ENCODE data around the gene ENTPD1.
"Not testable (repeated sequence)": the region's sequence is repeated elsewhere in the genome, so short reads cannot be mapped to it uniquely, and the experiment has no call there.

ENTPD1 gene

GRCh38 chr10:95759233-95759826, 3.4 kb downstream of the ENTPD1 start:
- TF ChIP-seq, protein P1, sequence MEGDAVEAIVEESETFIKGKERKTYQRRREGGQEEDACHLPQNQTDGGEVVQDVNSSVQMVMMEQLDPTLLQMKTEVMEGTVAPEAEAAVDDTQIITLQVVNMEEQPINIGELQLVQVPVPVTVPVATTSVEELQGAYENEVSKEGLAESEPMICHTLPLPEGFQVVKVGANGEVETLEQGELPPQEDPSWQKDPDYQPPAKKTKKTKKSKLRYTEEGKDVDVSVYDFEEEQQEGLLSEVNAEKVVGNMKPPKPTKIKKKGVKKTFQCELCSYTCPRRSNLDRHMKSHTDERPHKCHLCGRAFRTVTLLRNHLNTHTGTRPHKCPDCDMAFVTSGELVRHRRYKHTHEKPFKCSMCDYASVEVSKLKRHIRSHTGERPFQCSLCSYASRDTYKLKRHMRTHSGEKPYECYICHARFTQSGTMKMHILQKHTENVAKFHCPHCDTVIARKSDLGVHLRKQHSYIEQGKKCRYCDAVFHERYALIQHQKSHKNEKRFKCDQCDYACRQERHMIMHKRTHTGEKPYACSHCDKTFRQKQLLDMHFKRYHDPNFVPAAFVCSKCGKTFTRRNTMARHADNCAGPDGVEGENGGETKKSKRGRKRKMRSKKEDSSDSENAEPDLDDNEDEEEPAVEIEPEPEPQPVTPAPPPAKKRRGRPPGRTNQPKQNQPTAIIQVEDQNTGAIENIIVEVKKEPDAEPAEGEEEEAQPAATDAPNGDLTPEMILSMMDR (IDR thresholded peaks at IDR 0.05; ENCODE audit: control insufficient read depth, insufficient read depth, low read depth, low read length, missing control alignments): no peak
- no peak overlapping the region for H3K4me3 ChIP-seq (ENCODE audit: control insufficient read depth, low read depth, low read length)
- DNase-seq (ENCODE audit: low read depth): no peak

DNA sequence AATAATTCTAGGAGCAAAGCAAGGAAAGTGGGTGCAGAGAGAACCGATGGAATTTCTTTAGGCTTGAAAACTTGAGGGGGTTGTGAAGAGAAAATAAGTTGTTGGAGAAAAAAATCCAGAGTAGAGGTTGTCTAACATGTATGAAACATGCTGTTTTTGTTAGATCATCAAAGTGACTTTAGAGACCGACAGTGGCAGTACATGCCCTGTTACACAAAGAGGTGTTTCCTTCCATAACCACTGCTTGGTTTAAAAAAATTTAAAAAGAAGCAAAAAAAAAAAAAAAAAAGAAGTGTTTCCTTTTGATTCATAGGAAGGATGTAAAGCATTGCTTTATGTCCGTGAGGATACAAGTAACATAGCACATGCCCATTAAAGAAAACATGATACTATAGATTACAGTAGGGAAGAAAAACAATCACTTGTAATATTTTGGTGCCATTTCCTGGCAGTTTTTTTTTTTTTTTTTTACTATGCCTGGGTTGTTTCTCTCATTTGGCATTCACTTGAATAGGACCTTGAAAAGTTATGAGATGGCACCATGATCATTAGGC, 6.1 kb downstream of the ENTPD1 start:
- H3K4me3 ChIP-seq (ENCODE audit: control insufficient read depth, low read depth, low read length): no peak overlapping the region
- TF ChIP-seq, protein P1 (IDR thresholded peaks at IDR 0.05; ENCODE audit: control insufficient read depth, insufficient read depth, low read depth, low read length, missing control alignments): no peak
- no peak for DNase-seq (ENCODE audit: low read depth)

DNA sequence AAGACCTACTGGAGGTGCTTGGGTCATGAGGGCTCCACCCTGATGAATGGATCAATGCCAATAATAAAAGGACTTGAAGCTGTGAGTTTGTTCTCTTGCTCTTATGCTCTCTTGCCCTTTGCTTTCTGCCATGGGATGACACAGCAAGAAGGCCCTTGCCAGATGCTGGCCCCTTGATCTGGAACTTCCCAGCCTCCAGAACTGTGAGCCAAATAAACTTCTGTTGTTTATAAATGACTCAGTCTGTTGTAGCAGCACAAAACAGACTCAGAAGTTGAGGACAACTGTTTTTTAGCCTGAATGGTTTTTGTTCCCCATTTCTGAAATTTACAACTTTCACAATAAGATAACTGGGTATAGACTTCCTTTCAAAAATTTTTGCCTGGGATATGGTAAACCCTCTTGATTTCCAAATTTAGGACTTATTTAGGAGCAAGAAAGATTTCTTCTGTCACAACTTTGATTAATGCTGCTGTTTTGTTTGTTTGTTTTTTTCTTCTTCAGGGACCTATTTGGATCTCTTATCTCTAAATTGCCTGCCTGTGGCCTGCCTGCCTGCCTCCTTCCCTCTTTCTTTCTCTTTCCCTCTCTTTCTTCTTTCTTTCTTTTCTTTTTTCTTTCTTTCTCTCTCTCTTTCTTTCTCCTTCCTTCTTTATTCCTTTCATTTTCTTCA, 12.1 kb downstream of the ENTPD1 start:
- no peak for DNase-seq (ENCODE audit: low read depth)
- TF ChIP-seq, protein P1 (IDR thresholded peaks at IDR 0.05; ENCODE audit: control insufficient read depth, insufficient read depth, low read depth, low read length, missing control alignments): no peak
- no peak overlapping the region for H3K4me3 ChIP-seq (ENCODE audit: control insufficient read depth, low read depth, low read length)

GRCh38 chr10:95770084-95770720, 14.2 kb downstream of the ENTPD1 start:
- no peak for DNase-seq (ENCODE audit: low read depth)
- TF ChIP-seq, protein P1 (IDR thresholded peaks at IDR 0.05; ENCODE audit: control insufficient read depth, insufficient read depth, low read depth, low read length, missing control alignments): no peak
- no peak overlapping the region for H3K4me3 ChIP-seq (ENCODE audit: control insufficient read depth, low read depth, low read length)

GRCh38 chr10:95773454-95773853, 17.5 kb downstream of the ENTPD1 start:
- H3K4me3 ChIP-seq (ENCODE audit: control insufficient read depth, low read depth, low read length): not testable (repeated sequence)

GRCh38 chr10:95777638-95778037, 21.7 kb downstream of the ENTPD1 start:
- not testable (repeated sequence) for DNase-seq (ENCODE audit: low read depth); H3K4me3 ChIP-seq (ENCODE audit: control insufficient read depth, low read depth, low read length)

More at GRCh38 chr10:95773454-95773853, 17.5 kb downstream of the ENTPD1 start:
- not testable (repeated sequence) for DNase-seq (ENCODE audit: low read depth)

GRCh38 chr10:95782318-95782717, 26.4 kb downstream of the ENTPD1 start:
- TF ChIP-seq, protein P1 (IDR thresholded peaks at IDR 0.05; ENCODE audit: control insufficient read depth, insufficient read depth, low read depth, low read length, missing control alignments): no peak
- no peak overlapping the region for H3K4me3 ChIP-seq (ENCODE audit: control insufficient read depth, low read depth, low read length)
- no peak for DNase-seq (ENCODE audit: low read depth)

Measured in AG09309 (cell line).